Prostate gland (tissue), 2 donors: ENCODE results near the gene CCDC170.

Experiments used
- POLR2A ChIP-seq: fragments of 450-650 bp; IDR thresholded peaks from one replicate; pipeline ENCODE4 v1.6.1; 2016; ENCODE audit warnings: antibody characterized with exemption, mild to moderate bottlenecking
- POLR2AphosphoS5 ChIP-seq: sonication (generic); formaldehyde crosslinking; IDR thresholded peaks from one replicate; pipeline ENCODE4 v1.6.1; 2017; ENCODE audit warnings: antibody characterized with exemption
- TF ChIP-seq, protein P1 (sequence below), 4 experiments: fragments of 200-600 bp in 2 of 4; fragments of 450-650 bp in 2 of 4; sonication (generic) in 2 of 4; IDR thresholded peaks; 1 replicate in 3 of 4; 2 replicates in 1 of 4; pipeline ENCODE4 v1.5.1; 2016 to 2019; ENCODE audit warnings: antibody characterized with exemption in 4 of 4, mild to moderate bottlenecking in 2 of 4, moderate library complexity in 2 of 4

DNA sequence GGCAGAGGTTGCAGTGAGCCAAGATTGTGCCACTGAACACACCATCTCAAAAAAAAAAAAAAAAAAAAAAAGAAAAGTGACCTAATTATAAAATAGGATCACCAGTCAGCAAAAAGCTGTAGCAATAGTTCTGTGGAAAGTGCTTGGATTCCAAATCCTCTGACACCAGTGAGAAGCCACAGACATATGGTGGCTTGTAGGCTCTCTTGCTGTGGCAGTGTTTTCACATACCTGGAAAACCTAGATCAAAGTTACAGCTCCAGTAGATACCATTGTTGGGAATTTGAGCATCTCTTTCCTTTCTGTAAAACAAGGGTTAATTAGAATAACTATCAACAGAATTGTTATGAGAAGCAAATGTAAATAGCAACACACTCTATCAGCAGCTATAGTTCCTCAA lies 4.1 kb downstream of the CCDC170 start:
- TF ChIP-seq, protein P1, sequence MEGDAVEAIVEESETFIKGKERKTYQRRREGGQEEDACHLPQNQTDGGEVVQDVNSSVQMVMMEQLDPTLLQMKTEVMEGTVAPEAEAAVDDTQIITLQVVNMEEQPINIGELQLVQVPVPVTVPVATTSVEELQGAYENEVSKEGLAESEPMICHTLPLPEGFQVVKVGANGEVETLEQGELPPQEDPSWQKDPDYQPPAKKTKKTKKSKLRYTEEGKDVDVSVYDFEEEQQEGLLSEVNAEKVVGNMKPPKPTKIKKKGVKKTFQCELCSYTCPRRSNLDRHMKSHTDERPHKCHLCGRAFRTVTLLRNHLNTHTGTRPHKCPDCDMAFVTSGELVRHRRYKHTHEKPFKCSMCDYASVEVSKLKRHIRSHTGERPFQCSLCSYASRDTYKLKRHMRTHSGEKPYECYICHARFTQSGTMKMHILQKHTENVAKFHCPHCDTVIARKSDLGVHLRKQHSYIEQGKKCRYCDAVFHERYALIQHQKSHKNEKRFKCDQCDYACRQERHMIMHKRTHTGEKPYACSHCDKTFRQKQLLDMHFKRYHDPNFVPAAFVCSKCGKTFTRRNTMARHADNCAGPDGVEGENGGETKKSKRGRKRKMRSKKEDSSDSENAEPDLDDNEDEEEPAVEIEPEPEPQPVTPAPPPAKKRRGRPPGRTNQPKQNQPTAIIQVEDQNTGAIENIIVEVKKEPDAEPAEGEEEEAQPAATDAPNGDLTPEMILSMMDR (IDR thresholded peaks at IDR 0.05) = no peak
- TF ChIP-seq POLR2A = no peak
- no peak for TF ChIP-seq POLR2AphosphoS5
